Erythroblast (primary cell): ENCODE measurements around the gene FAM136A.

Source experiments
- GATA1 ChIP-seq: IDR thresholded peaks from 2 replicates; pipeline ENCODE4 v1.6.1; 2011; ENCODE audit warnings: low read depth, mild to moderate bottlenecking, control low read depth, low read length, moderate library complexity
- POLR2A ChIP-seq: IDR thresholded peaks from 2 replicates; pipeline ENCODE4 v1.6.1; 2011; ENCODE audit warnings: mild to moderate bottlenecking, low read length

GRCh38 chr2:70340075-70340474, 38.2 kb upstream of the FAM136A start:
- no peak for TF ChIP-seq GATA1
- TF ChIP-seq POLR2A = no peak
